GM12878 (cell line): ENCODE measurements around the gene CISD2.

ENCODE experiments used
- EED ChIP-seq: sonication (generic); IDR thresholded peaks from 2 replicates; pipeline ENCODE4 v1.6.1; 2016; ENCODE audit warnings: antibody characterized with exemption, low read depth
- EGR1 ChIP-seq, 2 experiments: IDR thresholded peaks; 1 replicate in 1 of 2; 2 replicates in 1 of 2; pipeline ENCODE4 v1.6.1; 2011 to 2012; ENCODE audit warnings: low read depth in 2 of 2, low read length in 2 of 2, borderline replicate concordance in 1 of 2, mild to moderate bottlenecking in 1 of 2, moderate library complexity in 1 of 2
- HCFC1 ChIP-seq: fragments of 150-350 bp; IDR thresholded peaks from 2 replicates; pipeline ENCODE4 v1.6.1; 2014; ENCODE audit warnings: low read length
- IRF4 ChIP-seq: IDR thresholded peaks from 2 replicates; pipeline ENCODE4 v1.6.1; 2011; ENCODE audit warnings: low read depth, low read length
- JUNB ChIP-seq: IDR thresholded peaks from 2 replicates; pipeline ENCODE4 v1.6.1; 2016; ENCODE audit warnings: antibody characterized with exemption, mild to moderate bottlenecking
- POLR2A ChIP-seq: IDR thresholded peaks from 2 replicates; pipeline ENCODE4 v1.6.1; 2011; ENCODE audit warnings: low read depth, mild to moderate bottlenecking, low read length
- POLR2AphosphoS2 ChIP-seq: IDR thresholded peaks from 2 replicates; pipeline ENCODE4 v1.6.1; 2011; ENCODE audit warnings: low read depth, mild to moderate bottlenecking, low read length, improper control_type of control experiment, moderate library complexity
- RCOR1 ChIP-seq: conservative IDR thresholded peaks from 2 replicates; pipeline ENCODE4 v1.6.1; 2012; ENCODE audit warnings: low read depth, low read length, improper control_type of control experiment
- YY1 ChIP-seq: IDR thresholded peaks from 2 replicates; pipeline ENCODE4 v1.6.1; 2011; ENCODE audit warnings: low read depth, mild to moderate bottlenecking, low read length
- TF ChIP-seq, protein P1 (sequence below), 3 experiments: IDR thresholded peaks in 2 of 3; conservative IDR thresholded peaks in 1 of 3; 2 replicates each; pipeline ENCODE4 v1.5.1; 2011; ENCODE audit warnings: low read depth in 3 of 3, low read length in 3 of 3, mild to moderate bottlenecking in 3 of 3, control low read depth in 2 of 3, moderate library complexity in 2 of 3, inconsistent platforms in 1 of 3, mixed read lengths in 1 of 3; ENCODE audit not compliant: control insufficient read depth in 2 of 3, insufficient read depth in 1 of 3; ENCODE audit errors: extremely low read depth in 1 of 3
- TF ChIP-seq, protein P2 (sequence below): IDR thresholded peaks from 2 replicates; pipeline ENCODE4 v1.6.1; 2011; ENCODE audit warnings: mild to moderate bottlenecking, low read depth, low read length, moderate library complexity; ENCODE audit not compliant: insufficient replicate concordance
- TF ChIP-seq, protein P3 (sequence below): fragments of 450-650 bp; formaldehyde crosslinking; IDR thresholded peaks from 2 replicates; pipeline ENCODE4 v1.4.0; 2022; ENCODE audit warnings: mild to moderate bottlenecking, moderate library complexity

DNA sequence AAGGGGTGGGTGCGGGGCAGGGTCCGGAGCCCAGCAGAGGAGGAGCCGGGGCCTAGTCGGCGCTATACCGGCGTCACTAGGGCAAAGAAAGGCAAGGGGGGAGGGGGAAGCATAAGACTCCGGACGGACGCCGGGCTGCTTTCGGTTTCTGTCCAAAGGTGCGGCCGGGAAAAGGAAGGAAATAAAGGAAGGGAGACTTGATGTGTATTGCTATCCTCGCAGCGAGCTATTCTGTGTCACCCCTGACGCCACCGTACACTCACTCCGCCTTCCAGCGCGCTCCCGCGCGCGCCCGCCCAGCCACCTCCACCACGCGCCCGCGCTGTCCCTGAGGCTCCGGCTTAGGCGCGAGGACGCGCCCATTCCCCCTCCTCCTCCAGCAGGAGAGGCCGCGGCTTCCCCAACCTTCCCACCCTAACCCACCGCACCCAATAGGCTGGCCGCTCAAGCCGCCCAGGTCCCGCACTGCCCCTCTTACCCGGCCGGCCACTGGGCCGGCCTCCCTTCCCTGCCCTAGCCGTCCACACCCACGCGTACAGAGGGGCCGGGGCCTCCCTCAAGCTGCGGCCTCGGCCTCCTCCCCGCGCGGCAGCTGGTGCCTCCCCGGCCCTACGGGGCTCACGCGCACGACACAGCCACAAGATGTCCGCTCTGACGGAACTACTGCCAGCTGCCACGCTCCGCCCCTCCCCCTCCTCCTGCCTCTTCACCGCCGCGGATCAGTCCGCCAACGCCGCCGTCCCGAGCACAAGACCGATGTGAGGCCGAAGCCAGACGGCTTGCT, 41.7 kb upstream of the CISD2 start, which contains the start of gene UBE2D3:
- TF ChIP-seq JUNB (no peak), EED (no peak), HCFC1 (peak; percentile 42), YY1 (peak; percentile 95), POLR2AphosphoS2 (peak; percentile 48; the same call in 1 of the 2 replicates), EGR1 (IDR thresholded peaks at IDR 0.05; ENCODE audit: borderline replicate concordance in 1 of 2, low read depth in 2 of 2, low read length in 2 of 2) (peak in 1 of 2 experiments; percentile 58; a peak in 2 of 3 replicates), IRF4 (no peak; the same call in none of the 2 replicates), POLR2A (peak; percentile 93), RCOR1 (no peak)
- TF ChIP-seq, protein P1, sequence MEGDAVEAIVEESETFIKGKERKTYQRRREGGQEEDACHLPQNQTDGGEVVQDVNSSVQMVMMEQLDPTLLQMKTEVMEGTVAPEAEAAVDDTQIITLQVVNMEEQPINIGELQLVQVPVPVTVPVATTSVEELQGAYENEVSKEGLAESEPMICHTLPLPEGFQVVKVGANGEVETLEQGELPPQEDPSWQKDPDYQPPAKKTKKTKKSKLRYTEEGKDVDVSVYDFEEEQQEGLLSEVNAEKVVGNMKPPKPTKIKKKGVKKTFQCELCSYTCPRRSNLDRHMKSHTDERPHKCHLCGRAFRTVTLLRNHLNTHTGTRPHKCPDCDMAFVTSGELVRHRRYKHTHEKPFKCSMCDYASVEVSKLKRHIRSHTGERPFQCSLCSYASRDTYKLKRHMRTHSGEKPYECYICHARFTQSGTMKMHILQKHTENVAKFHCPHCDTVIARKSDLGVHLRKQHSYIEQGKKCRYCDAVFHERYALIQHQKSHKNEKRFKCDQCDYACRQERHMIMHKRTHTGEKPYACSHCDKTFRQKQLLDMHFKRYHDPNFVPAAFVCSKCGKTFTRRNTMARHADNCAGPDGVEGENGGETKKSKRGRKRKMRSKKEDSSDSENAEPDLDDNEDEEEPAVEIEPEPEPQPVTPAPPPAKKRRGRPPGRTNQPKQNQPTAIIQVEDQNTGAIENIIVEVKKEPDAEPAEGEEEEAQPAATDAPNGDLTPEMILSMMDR (IDR thresholded peaks at IDR 0.05 in 2 of 3, conservative IDR thresholded peaks at IDR 0.05 in 1 of 3; ENCODE audit: control insufficient read depth in 2 of 3, extremely low read depth in 1 of 3, insufficient read depth in 1 of 3, low read depth in 3 of 3, low read length in 3 of 3): peak; percentile 7 to 27 (median 15); a peak in 3 of 6 replicates
- TF ChIP-seq, protein P2, sequence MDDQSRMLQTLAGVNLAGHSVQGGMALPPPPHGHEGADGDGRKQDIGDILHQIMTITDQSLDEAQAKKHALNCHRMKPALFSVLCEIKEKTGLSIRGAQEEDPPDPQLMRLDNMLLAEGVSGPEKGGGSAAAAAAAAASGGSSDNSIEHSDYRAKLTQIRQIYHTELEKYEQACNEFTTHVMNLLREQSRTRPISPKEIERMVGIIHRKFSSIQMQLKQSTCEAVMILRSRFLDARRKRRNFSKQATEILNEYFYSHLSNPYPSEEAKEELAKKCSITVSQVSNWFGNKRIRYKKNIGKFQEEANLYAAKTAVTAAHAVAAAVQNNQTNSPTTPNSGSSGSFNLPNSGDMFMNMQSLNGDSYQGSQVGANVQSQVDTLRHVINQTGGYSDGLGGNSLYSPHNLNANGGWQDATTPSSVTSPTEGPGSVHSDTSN: peak; percentile 81
- TF ChIP-seq, protein P3, sequence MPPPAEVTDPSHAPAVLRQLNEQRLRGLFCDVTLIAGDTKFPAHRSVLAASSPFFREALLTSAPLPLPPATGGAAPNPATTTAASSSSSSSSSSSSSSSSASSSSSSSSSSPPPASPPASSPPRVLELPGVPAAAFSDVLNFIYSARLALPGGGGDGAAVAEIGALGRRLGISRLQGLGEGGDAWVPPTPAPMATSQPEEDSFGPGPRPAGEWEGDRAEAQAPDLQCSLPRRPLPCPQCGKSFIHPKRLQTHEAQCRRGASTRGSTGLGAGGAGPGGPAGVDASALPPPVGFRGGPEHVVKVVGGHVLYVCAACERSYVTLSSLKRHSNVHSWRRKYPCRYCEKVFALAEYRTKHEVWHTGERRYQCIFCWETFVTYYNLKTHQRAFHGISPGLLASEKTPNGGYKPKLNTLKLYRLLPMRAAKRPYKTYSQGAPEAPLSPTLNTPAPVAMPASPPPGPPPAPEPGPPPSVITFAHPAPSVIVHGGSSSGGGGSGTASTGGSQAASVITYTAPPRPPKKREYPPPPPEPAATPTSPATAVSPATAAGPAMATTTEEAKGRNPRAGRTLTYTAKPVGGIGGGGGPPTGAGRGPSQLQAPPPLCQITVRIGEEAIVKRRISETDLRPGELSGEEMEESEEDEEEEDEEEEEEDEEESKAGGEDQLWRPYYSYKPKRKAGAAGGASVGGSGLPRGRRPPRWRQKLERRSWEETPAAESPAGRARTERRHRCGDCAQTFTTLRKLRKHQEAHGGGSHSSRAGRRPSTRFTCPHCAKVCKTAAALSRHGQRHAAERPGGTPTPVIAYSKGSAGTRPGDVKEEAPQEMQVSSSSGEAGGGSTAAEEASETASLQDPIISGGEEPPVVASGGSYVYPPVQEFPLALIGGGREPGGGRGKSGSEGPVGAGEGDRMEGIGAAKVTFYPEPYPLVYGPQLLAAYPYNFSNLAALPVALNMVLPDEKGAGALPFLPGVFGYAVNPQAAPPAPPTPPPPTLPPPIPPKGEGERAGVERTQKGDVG (CRISPR knock-in tag): no peak
